Measurements from ENCODE around the gene IGSF21. TPM values are rescaled to one million over a fixed set of nuclear protein-coding genes. Genes with fewer than 3 reads are reported as not detected.

IGSF21 gene
- total RNA-seq, 1 donor from 2014 or later, result 1.8 TPM

DNA sequence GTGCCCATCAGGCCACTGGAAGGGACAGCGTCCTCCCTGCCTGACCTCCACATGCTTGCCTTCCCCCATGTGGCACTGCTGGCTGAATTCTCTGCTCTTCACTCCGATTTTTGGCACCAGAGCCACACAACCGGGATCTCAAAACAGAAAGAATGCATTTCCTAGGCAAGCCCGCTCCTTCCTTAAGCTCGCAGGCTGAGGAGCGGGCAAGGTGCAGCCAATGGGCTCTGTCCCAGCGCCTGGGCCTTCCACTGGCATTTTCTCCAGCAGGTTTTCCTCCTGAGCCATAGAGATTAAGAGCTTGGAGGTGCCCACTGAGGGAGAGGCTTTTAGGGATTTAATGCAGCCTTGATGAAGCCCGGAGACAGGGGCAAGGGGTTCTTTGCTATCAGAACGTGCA lies 158.0 kb downstream of the IGSF21 start:
- no peaks in the 10 kb centered on the region for H3K36me3 ChIP-seq
- H3K4me3 ChIP-seq, result no peak overlapping the region
- H3K9me3 ChIP-seq, result no peaks in the 10 kb centered on the region
- no peaks in the 10 kb centered on the region for H3K4me1 ChIP-seq
- ATAC-seq (no peak), DNase-seq (no peak)
- no peak overlapping the region for H3K27ac ChIP-seq
- intact Hi-C loops (cut with DNase I), result no loop called here
- H3K27me3 ChIP-seq (ENCODE audit: low read depth), result peaks cover 14% of the 10 kb centered on the region
- TF ChIP-seq CTCF (IDR thresholded peaks at IDR 0.05), result no peak

GRCh38 chr1:18266391-18266790 lies 158.8 kb downstream of the IGSF21 start:
- no peak for TF ChIP-seq CTCF (IDR thresholded peaks at IDR 0.05)
- intact Hi-C loops (cut with DNase I), result no loop called here
- Histone ChIP-seq H3K9me3 (no peaks in the 10 kb centered on the region), H3K4me1 (no peaks in the 10 kb centered on the region), H3K27ac (no peak overlapping the region), H3K4me3 (no peak overlapping the region), H3K36me3 (no peaks in the 10 kb centered on the region), H3K27me3 (ENCODE audit: low read depth) (peaks cover 10% of the 10 kb centered on the region)
- DNase-seq (no peak), ATAC-seq (no peak)

GRCh38 chr1:18271336-18271735 lies 163.7 kb downstream of the IGSF21 start:
- no peaks in the 10 kb centered on the region for H3K27me3 ChIP-seq (ENCODE audit: low read depth)
- H3K27ac ChIP-seq, result no peak overlapping the region
- DNase-seq (no peak), ATAC-seq (no peak)
- no peak overlapping the region for H3K4me3 ChIP-seq
- intact Hi-C loops (cut with DNase I), result no loop called here
- H3K9me3 ChIP-seq, result no peaks in the 10 kb centered on the region
- no peaks in the 10 kb centered on the region for H3K36me3 ChIP-seq
- H3K4me1 ChIP-seq, result no peaks in the 10 kb centered on the region
- TF ChIP-seq CTCF (IDR thresholded peaks at IDR 0.05), result no peak

DNA sequence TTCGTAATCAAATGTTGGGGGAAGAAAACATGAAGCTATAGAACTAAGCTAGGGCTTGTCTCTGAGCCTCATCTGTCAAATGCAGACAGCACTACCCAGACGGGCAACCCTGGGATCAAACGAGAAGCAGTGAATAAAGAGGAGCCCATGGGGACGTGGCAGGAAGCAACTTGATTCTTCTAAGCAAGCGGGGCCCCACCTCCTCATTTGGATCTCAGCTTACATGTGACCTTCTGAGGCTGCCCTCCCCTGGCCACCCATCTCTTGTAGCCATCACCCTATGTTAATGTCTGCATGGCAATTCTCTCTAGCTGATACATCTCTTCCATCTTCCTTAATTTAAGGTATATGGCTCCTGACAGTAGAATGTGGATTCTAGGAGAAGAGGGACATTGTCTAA lies 171.3 kb downstream of the IGSF21 start:
- Histone ChIP-seq H3K4me3 (no peak overlapping the region), H3K36me3 (no peaks in the 10 kb centered on the region), H3K27ac (no peak overlapping the region), H3K27me3 (ENCODE audit: low read depth) (peaks cover 3% of the 10 kb centered on the region), H3K9me3 (no peaks in the 10 kb centered on the region), H3K4me1 (no peaks in the 10 kb centered on the region)
- DNase-seq (no peak), ATAC-seq (no peak)
- TF ChIP-seq CTCF (IDR thresholded peaks at IDR 0.05), result no peak
- intact Hi-C loops (cut with DNase I), result no loop called here

GRCh38 chr1:18279351-18280074 lies 171.9 kb downstream of the IGSF21 start:
- intact Hi-C loops (cut with DNase I), result no loop called here
- no peak for ATAC-seq
- peaks cover 4% of the 10 kb centered on the region for H3K27me3 ChIP-seq (ENCODE audit: low read depth)

More at GRCh38 chr1:18279351-18280074, 171.9 kb downstream of the IGSF21 start:
- no peaks in the 10 kb centered on the region for H3K36me3 ChIP-seq
- H3K4me3 ChIP-seq, result no peak overlapping the region
- no peaks in the 10 kb centered on the region for H3K4me1 ChIP-seq
- no peak overlapping the region for H3K27ac ChIP-seq
- TF ChIP-seq CTCF (IDR thresholded peaks at IDR 0.05), result no peak
- DNase-seq, result no peak
- H3K9me3 ChIP-seq, result no peaks in the 10 kb centered on the region
